Naive B cell (primary cell): Measurements from ENCODE around the gene CAPS. TPM values are rescaled to one million over a fixed set of nuclear protein-coding genes. Genes with fewer than 3 reads are reported as not detected.

Source experiments
- ATAC-seq, 2 donors: fragments of 150-1000 bp; cut with Tn5 transposase; 2 replicates each; pipeline ENCODE4 v1.10.0; 2021; ENCODE audit warnings: low read depth in 2 of 2, mild to moderate bottlenecking in 2 of 2, moderate library complexity in 2 of 2
- DNase-seq: peaks from one replicate; pipeline ENCODE4 v3.0.0; 2022
- H3K27ac Mint-ChIP-seq, 6 donors: one replicate each; pipeline ENCODE4 v1.8.0; 2020 to 2022; ENCODE audit warnings: mild to moderate bottlenecking in 6 of 6, mixed read lengths in 6 of 6, moderate library complexity in 5 of 6, inconsistent platforms in 2 of 6
- H3K27me3 Mint-ChIP-seq, 3 donors: one replicate each; pipeline ENCODE4 v1.8.0; 2021 to 2022; ENCODE audit warnings: mixed read lengths in 3 of 3, mild to moderate bottlenecking in 1 of 3
- H3K36me3 Mint-ChIP-seq, 2 donors: one replicate each; pipeline ENCODE4 v1.8.0; 2020 to 2022; ENCODE audit warnings: mixed read lengths in 2 of 2, inconsistent platforms in 1 of 2, mild to moderate bottlenecking in 1 of 2
- H3K4me1 Mint-ChIP-seq, 3 donors: one replicate each; pipeline ENCODE4 v1.8.0; 2020 to 2022; ENCODE audit warnings: mixed read lengths in 3 of 3, inconsistent platforms in 1 of 3, mild to moderate bottlenecking in 1 of 3, moderate library complexity in 1 of 3
- H3K4me3 Mint-ChIP-seq, 8 donors: one replicate each; pipeline ENCODE4 v1.8.0; 2020 to 2022; ENCODE audit warnings: mild to moderate bottlenecking in 8 of 8, mixed read lengths in 8 of 8, moderate library complexity in 8 of 8, inconsistent platforms in 2 of 8
- H3K9me3 Mint-ChIP-seq, 7 donors: one replicate each; pipeline ENCODE4 v1.8.0; 2020 to 2022; ENCODE audit warnings: mixed read lengths in 7 of 7, mild to moderate bottlenecking in 5 of 7, inconsistent platforms in 2 of 7, moderate library complexity in 1 of 7
- polyA plus RNA-seq, 6 donors: library from polyadenylated mRNA; unstranded; fragments of 300-500 nt; fragmentation: Illumina TruSeq; gene quantifications; one replicate each; pipeline ENCODE4 v1.2.3, GENCODE V29; 2021; ENCODE audit warnings: low read depth in 6 of 6

CAPS gene
- polyA plus RNA-seq, 6 donors from 2014 or later, result 1.1 to 4.4 (median 2.0) TPM; not detected in 1

DNA sequence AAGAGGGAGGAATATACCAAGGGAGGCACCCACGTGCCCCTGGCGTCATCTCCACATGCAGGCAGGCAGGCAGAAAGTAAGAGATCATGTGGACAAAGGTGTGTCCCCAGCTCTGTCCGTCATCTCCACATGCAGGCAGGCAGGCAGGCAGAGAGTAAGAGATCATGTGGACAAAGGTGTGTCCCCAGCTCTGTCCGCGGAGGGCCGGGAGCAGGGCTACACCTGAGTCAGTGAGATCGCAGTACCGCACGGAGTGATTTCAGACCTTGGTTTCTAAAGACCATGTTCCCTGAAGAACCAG, 22.2 kb downstream of the CAPS start:
- DNase-seq, result no peak
- no peak for ATAC-seq

DNA sequence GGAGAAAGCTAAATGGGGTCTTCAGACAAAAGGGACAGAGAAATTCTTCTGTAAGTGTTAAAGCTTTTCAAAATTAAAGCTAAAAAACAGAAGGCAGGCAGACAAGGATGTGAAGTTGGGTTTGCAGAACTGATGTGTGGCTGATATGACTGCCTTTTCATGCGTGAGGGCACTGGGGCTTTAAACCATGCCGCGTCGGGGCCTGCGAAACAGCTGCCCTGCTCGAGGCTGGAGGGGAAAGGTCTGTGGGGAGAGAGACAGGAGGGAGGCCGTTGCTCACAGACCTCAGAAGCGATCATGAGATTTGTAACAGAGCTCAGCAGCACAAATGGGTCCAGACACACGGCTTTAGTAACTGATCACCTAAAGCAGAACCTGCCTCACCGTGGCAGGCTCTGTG, 23.5 kb downstream of the CAPS start:
- no peaks in the 10 kb centered on the region for H3K9me3 Mint-ChIP-seq
- ATAC-seq (no peak), DNase-seq (no peak)
- peaks cover 0 to 9% of the 10 kb centered on the region in 2 donors for H3K36me3 Mint-ChIP-seq
- H3K4me3 Mint-ChIP-seq, result peak overlapping the region in 1 of 8 donors; percentile 39
- peaks cover 0 to 5% (median 3%) of the 10 kb centered on the region in 3 donors for H3K4me1 Mint-ChIP-seq
- H3K27ac Mint-ChIP-seq, result peak overlapping the region in 2 of 6 donors; percentile 42 to 52
- no peaks in the 10 kb centered on the region for H3K27me3 Mint-ChIP-seq

More for the DNA sequence above, 22.2 kb downstream of the CAPS start:
- no peaks in the 10 kb centered on the region for H3K27me3 Mint-ChIP-seq
- H3K4me1 Mint-ChIP-seq, result peaks cover 0 to 8% (median 3%) of the 10 kb centered on the region in 3 donors
- no peaks in the 10 kb centered on the region for H3K9me3 Mint-ChIP-seq
- H3K27ac Mint-ChIP-seq, result peak overlapping the region in 1 of 6 donors; percentile 41
- no peak overlapping the region for H3K4me3 Mint-ChIP-seq
- peaks cover 0 to 9% of the 10 kb centered on the region in 2 donors for H3K36me3 Mint-ChIP-seq

DNA sequence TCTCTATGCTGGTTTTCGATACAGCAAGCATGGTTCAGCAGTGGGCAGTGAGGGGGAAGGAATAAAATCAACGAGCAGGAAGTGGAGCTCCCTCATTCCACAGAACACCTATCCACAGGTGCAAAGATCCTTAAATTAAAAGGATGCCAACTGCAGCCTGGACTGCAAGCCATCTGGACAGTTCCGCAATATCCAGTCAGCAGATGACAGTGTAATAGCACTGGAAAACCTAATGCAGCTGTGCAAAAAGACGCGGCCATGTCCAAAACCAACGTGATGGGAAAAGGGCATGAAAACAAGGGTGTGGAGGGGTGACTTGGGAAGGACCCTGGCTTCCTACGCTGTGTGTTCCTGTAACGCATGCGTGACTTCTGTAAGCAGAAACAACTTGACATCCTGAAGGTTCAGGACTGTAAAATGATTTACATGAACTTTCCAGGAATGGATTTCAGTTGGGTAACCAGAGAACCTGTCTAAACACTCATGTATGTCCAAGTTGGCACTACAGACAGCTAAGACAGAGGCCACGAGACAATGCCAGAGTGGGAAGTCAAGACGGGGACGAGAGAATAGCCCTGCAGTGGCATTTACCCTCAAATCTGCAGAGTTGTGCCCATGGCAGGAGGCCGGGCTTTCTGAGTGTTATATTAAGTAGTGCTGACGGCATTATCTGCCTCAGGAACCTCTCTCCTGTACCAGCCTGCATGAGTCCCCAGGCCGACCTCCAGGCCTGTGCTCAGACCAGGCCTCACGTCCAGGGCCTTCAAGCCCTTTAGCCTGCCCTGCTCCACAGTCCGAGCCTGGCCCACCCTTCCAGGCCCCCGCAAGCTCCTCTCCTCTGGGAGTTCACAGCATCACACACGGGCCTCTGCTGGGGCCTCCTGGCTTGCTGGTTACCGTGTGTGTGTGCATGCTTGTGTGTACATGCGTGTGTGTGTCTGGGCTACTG, 26.5 kb downstream of the CAPS start:
- no peak overlapping the region for H3K4me3 Mint-ChIP-seq
- H3K36me3 Mint-ChIP-seq, result peaks cover 0 to 9% of the 10 kb centered on the region in 2 donors
- DNase-seq (no peak), ATAC-seq (no peak)
- H3K27me3 Mint-ChIP-seq, result no peaks in the 10 kb centered on the region
- H3K9me3 Mint-ChIP-seq, result no peaks in the 10 kb centered on the region
- peaks cover 11 to 17% (median 13%) of the 10 kb centered on the region in 3 donors for H3K4me1 Mint-ChIP-seq
- peak overlapping the region in 3 of 6 donors; percentile 51 to 76 (median 61) for H3K27ac Mint-ChIP-seq

DNA sequence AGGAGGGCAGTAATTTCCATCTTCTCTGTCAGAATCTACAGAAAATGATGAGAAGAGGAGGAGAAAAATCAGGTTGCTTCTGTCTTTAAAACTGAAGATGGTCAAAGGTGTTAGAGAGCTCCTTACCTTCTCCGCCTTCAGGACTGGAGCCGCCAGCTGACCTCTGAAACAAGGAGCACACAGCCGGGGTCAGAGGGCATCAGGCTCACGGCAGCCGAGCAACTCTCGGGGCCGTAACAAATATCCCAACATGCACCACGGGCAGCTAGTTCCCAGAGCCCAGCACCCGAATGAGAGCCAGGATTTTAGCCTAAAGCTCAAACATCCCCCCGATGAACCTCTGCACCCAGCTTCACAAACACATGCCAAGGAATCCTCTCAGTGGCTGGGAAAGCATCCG, 27.6 kb downstream of the CAPS start:
- H3K4me3 Mint-ChIP-seq, result peak overlapping the region in 1 of 8 donors; percentile 41
- no peaks in the 10 kb centered on the region for H3K9me3 Mint-ChIP-seq
- DNase-seq (no peak), ATAC-seq (no peak)
- peaks cover 18 to 25% (median 20%) of the 10 kb centered on the region in 3 donors for H3K4me1 Mint-ChIP-seq
- no peaks in the 10 kb centered on the region for H3K27me3 Mint-ChIP-seq
- no peaks in the 10 kb centered on the region for H3K36me3 Mint-ChIP-seq
- H3K27ac Mint-ChIP-seq, result peak overlapping the region in 1 of 6 donors; percentile 51

DNA sequence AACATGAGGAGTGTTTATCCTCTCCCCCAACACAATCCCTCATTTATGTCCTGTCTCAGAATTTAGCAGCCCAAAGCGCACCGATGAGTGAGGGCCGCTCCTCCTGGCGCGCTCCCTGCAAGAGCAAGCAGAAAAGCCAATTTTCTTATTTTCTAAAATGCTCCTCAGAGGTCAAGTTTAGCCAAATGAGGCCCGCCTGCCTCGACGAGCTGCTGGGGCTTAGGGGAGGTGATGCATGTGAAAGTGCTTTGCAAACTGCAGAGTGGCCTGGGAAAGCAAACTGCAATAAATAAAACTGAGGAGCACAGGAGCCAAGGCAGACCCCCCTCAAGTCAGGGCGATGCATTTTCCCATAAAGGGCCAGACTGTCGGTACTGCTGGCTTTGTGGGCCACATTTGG, 29.0 kb downstream of the CAPS start:
- Mint-ChIP-seq H3K9me3 (no peaks in the 10 kb centered on the region), H3K4me3 (no peak overlapping the region), H3K4me1 (peaks cover 21 to 31% (median 24%) of the 10 kb centered on the region in 3 donors), H3K27me3 (no peaks in the 10 kb centered on the region), H3K36me3 (no peaks in the 10 kb centered on the region), H3K27ac (no peak overlapping the region)
- ATAC-seq, result no peak
- DNase-seq, result no peak

DNA sequence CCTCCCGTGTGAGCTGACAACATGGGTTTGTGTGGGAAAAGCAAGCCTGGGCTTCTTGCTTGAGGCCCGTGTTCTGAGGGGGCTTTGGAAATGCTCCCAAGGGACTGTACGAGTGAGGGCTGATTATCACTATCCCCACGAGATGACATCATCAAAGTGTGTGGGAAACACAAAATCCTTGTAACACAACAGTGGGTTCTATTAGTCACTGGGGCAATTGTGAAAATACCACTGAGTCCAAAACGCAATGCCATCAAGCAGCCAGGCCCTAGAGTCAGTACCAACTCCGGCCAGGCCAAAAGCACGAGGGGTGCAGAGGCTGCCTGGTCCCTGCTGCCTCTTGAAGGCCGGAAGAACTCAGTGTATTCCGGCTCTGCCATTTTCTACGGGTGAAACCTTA, 29.6 kb downstream of the CAPS start:
- DNase-seq (no peak), ATAC-seq (no peak)
- Mint-ChIP-seq H3K4me3 (no peak overlapping the region), H3K27ac (no peak overlapping the region), H3K27me3 (no peaks in the 10 kb centered on the region), H3K4me1 (peaks cover 21 to 34% (median 27%) of the 10 kb centered on the region in 3 donors), H3K36me3 (no peaks in the 10 kb centered on the region), H3K9me3 (no peaks in the 10 kb centered on the region)

DNA sequence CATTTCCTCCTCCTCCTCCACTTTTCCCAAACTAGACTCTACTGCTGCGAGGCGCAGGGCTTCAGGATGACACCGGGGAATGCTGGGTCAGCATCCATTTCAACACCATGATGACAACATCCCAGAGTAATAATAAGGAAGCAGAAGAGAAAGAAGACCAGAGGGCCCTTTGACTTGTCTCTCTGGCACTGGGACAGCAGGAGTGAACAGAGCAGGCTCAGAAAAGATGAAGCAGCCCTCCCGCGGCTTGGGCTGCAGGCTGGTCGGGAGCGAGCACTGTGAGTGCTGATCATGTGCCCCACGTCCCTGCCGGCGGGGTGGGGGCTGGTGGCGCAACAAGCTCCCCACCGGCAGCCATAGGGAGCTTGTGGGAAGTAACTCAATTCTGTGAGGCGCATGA, 33.4 kb downstream of the CAPS start:
- no peaks in the 10 kb centered on the region for H3K27me3 Mint-ChIP-seq
- no peaks in the 10 kb centered on the region for H3K36me3 Mint-ChIP-seq
- H3K4me3 Mint-ChIP-seq, result no peak overlapping the region
- ATAC-seq (no peak), DNase-seq (no peak)
- H3K4me1 Mint-ChIP-seq, result peaks cover 45 to 67% (median 64%) of the 10 kb centered on the region in 3 donors
- no peak overlapping the region for H3K27ac Mint-ChIP-seq
- H3K9me3 Mint-ChIP-seq, result no peaks in the 10 kb centered on the region

DNA sequence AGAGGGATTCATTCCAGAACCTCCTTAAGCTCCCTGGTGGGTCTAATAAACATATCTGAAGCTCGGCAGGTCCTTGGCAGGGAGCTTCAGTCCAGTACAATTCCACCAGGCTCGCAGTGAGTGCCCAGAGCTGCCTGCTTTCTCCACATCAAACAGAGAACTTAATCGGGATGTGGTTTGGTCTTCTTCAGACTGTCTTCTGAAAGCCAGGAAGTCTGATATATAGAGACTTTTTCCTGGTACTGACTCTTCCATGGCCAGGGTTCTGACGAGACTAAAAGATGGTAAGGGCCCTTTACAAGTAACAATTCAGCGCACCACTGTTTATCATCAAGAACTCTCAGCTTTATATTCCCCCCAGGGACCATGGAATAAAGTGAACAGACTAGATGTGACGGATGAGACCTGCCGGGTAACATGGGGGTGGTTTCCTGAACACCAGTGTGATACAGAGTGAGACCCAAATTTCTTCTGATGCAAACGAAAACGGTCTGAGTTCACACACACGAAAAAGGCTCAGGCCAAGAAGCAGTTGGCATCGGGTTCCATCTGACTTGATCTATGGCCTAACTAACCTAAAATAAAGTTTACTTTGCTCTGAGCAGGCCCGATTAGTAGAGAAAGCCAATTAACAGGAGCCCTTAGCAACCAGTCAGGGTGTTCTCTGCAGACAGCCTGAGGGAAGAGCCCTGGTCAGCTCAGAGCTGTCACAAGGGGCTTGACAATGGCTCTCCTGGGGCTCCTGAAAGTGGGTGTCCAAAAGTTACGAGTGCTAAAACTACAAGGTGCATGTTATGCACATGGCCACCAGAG, 34.9 kb downstream of the CAPS start:
- Mint-ChIP-seq H3K36me3 (peaks cover 0 to under 1% of the 10 kb centered on the region in 2 donors), H3K4me1 (peaks cover 55 to 77% (median 74%) of the 10 kb centered on the region in 3 donors), H3K9me3 (no peaks in the 10 kb centered on the region), H3K27ac (peak overlapping the region in 5 of 6 donors; percentile 28 to 88 (median 70)), H3K4me3 (peak overlapping the region in 1 of 8 donors; percentile 44), H3K27me3 (no peaks in the 10 kb centered on the region)
- no peak for ATAC-seq
- no peak for DNase-seq

DNA sequence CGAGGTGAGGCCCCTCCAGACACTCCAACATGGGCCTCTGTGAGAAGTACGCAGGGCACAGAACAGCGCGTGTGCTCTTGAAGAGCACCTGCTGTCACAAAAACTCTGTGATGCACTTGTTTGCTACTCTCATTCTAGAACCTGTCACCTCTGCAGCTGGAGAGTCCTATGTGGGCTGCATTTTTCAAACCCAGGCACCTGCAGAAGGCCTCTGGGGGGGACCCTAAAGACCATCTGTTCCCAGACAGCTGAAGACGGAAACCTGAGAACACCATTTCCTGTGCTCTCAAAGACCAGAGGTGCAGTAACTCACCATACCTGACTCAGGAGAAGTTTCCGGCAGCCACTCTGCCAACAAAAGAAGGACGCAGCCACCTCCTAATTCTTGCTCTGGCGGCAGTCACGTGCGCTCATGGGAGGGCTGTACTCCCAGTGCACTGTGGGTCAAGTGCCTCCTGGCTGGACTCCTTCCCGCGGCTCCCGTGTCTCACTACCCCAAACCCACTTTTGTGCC, 35.8 kb downstream of the CAPS start:
- Mint-ChIP-seq H3K9me3 (no peaks in the 10 kb centered on the region), H3K4me3 (peak overlapping the region in 2 of 8 donors; percentile 10 to 11), H3K4me1 (peaks cover 60 to 82% (median 79%) of the 10 kb centered on the region in 3 donors), H3K27ac (peak overlapping the region in 5 of 6 donors; percentile 13 to 93 (median 60)), H3K36me3 (peaks cover 0 to 6% of the 10 kb centered on the region in 2 donors), H3K27me3 (no peaks in the 10 kb centered on the region)
- DNase-seq, result no peak
- ATAC-seq, result no peak

DNA sequence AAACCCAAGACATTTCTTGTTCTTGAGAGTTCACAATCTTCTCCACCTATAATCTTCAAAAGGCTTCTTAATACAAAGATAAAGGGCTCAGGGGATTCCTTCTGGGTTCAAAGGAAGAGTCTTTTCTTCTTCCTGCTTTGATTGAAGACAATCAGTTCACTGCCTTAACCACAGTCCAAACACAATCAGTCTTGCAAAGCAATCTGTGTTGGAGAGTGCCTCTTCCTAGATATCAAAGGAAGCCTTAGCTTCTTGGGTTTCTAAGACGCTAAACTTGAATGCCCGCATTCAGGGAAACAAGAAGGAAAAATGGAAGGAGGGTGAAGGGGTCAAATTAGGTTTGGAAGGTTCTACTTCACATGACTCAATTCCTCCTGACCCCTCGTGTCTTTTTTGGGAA, 36.7 kb downstream of the CAPS start:
- H3K4me3 Mint-ChIP-seq, result peak overlapping the region in 3 of 8 donors; percentile 29 to 71 (median 50)
- H3K27me3 Mint-ChIP-seq, result no peaks in the 10 kb centered on the region
- peak overlapping the region in 3 of 6 donors; percentile 29 to 71 (median 59) for H3K27ac Mint-ChIP-seq
- H3K9me3 Mint-ChIP-seq, result no peaks in the 10 kb centered on the region
- peaks cover 0 to 6% of the 10 kb centered on the region in 2 donors for H3K36me3 Mint-ChIP-seq
- ATAC-seq, result no peak
- no peak for DNase-seq
- H3K4me1 Mint-ChIP-seq, result peaks cover 53 to 80% (median 78%) of the 10 kb centered on the region in 3 donors

DNA sequence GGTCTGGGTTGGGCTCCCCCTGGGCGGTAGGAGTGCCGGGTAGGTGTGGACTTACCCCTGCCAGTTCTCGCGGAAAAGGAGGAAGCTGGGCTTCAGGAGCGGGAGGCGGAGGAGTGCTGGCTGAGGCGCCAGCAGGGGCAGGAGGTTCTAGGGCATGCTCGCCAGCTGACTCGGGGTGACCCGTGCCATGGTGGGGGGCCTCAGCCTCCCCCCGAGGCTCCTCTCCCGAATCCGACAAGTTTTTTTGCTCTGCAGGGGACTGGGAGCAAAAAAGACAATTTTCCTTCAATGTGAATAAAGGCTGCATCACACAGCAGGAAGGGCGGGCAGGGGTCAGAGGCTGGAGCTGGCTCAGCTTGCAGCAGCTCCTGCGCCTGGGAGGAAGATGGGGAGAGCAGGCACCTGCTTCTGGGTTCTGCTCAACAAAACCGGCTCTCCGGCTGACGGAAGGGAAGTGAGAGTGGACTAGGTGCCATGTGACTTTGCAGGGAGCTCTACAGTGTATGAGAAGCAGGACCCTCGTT, 37.3 kb downstream of the CAPS start:
- H3K27me3 Mint-ChIP-seq, result no peaks in the 10 kb centered on the region
- DNase-seq, result peak; percentile 31
- no peaks in the 10 kb centered on the region for H3K9me3 Mint-ChIP-seq
- peaks cover 0 to 6% of the 10 kb centered on the region in 2 donors for H3K36me3 Mint-ChIP-seq
- peak overlapping the region in 3 of 6 donors; percentile 59 to 78 (median 71) for H3K27ac Mint-ChIP-seq
- ATAC-seq, result peak; percentile 92
- peak overlapping the region in 6 of 8 donors; percentile 50 to 83 (median 72) for H3K4me3 Mint-ChIP-seq
- peaks cover 52 to 81% (median 76%) of the 10 kb centered on the region in 3 donors for H3K4me1 Mint-ChIP-seq

DNA sequence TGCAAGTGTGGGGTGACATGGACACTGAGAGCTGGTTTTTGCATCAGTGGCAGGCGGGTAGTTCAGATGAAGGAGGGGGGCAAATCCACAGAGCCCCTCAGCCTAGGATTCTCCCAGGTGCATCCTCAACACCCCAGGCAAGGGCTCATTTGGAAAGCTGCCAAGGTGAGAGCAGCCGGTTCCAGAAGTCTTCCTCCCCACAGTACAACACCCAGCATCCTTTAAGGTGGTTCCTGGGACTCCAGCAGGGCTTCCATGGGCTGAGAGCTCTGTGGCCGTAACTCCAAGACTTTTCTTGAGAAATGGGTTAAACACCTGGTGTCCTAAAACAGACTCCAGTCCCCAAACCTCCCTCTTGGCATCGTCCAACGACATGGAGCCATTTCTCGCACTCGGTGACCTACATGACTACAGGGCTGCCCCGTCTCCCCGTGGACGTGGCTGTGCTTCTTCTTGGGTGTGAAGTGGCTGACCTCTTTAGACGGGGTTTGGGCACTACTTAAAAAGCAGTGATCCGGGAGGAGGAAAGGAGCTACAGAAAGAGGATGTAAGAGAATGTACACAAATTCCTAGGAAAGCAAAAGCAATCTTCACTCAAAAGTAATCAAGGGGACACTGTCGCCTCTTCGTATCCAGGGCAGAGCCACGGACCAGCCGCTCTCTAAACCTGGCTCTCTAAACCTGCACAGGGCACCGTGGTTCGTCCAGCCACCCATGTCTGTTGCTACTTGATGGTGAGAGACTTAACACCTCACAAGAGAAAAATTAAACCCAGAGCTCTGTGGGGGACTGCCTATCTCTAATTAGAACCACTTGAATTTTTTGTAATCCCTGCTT, 38.4 kb downstream of the CAPS start:
- ATAC-seq (no peak), DNase-seq (no peak)
- H3K9me3 Mint-ChIP-seq, result no peaks in the 10 kb centered on the region
- H3K27me3 Mint-ChIP-seq, result no peaks in the 10 kb centered on the region
- peaks cover 0 to 6% of the 10 kb centered on the region in 2 donors for H3K36me3 Mint-ChIP-seq
- H3K27ac Mint-ChIP-seq, result peak overlapping the region in 2 of 6 donors; percentile 38 to 53
- H3K4me3 Mint-ChIP-seq, result peak overlapping the region in 3 of 8 donors; percentile 36 to 83 (median 78)
- H3K4me1 Mint-ChIP-seq, result peaks cover 50 to 85% (median 80%) of the 10 kb centered on the region in 3 donors
